Testis (tissue), 3 donors: Measurements from ENCODE around the gene HIGD1C. TPM values are rescaled to one million over a fixed set of nuclear protein-coding genes. Genes with fewer than 3 reads are reported as not detected.

ENCODE experiments used
- DNase-seq: peaks from one replicate; pipeline ENCODE4 v3.0.0-alpha.2; 2019
- H3K27ac ChIP-seq, 2 donors: fragments of 200-600 bp; sonication (generic); one replicate each; pipeline ENCODE4 v1.5.1; 2019
- H3K27me3 ChIP-seq: fragments of 200-600 bp; sonication (generic); one replicate; pipeline ENCODE4 v1.5.1; 2019
- H3K36me3 ChIP-seq: fragments of 200-600 bp; sonication (generic); one replicate; pipeline ENCODE4 v1.5.1; 2017; ENCODE audit warnings: low read depth; ENCODE audit errors: missing control alignments
- H3K4me1 ChIP-seq: fragments of 200-600 bp; sonication (generic); one replicate; pipeline ENCODE4 v1.5.1; 2019
- H3K4me3 ChIP-seq, 2 donors: fragments of 200-600 bp; sonication (generic); one replicate each; pipeline ENCODE4 v1.5.1; 2017 to 2019
- H3K9me3 ChIP-seq: fragments of 200-600 bp; sonication (generic); one replicate; pipeline ENCODE4 v1.5.1; 2017
- POLR2A ChIP-seq: fragments of 450-650 bp; IDR thresholded peaks from one replicate; pipeline ENCODE4 v1.6.1; 2017; ENCODE audit warnings: antibody characterized with exemption, mild to moderate bottlenecking, moderate library complexity
- WGBS, 2 donors: methylation state at CpG; one replicate each; pipeline ENCODE4 v1.1.5; 2018; 5-methylcytosine and 5-hydroxymethylcytosine counted together
- intact Hi-C: fragments of 100-400 bp; cut with DNase I; formaldehyde crosslinking; loops from one replicate; pipeline ENCODE4 v1.15.1; 2023; ENCODE audit warnings: low total_unique reads
- polyA plus RNA-seq: library from polyadenylated mRNA; stranded (reverse); fragments of 350-450 nt; fragmentation: Illumina TruSeq; extraction: RNeasy Lipid Tissue Mini Kit (QIAGEN cat#74804); gene quantifications from one replicate; pipeline ENCODE4 v1.2.3, GENCODE V29; 2014; ENCODE audit warnings: low read depth, low replicate concordance; ENCODE audit not compliant: insufficient read depth
- total RNA-seq, 2 donors: library from RNA; depleted of rRNA; stranded (reverse); fragments of >200 nt; gene quantifications; one replicate each; pipeline ENCODE4 v1.2.3, GENCODE V29; 2016
- TF ChIP-seq, protein P1 (sequence below), 3 experiments: fragments of 450-650 bp in 2 of 3; fragments of 200-600 bp in 1 of 3; sonication (generic) in 1 of 3; IDR thresholded peaks; one replicate each; pipeline ENCODE4 v1.5.1; 2016 to 2019; ENCODE audit warnings: antibody characterized with exemption in 3 of 3, mild to moderate bottlenecking in 2 of 3, moderate library complexity in 1 of 3

The HIGD1C gene
- total and polyA plus RNA-seq, 3 donors from 2014 or later = 3.4 TPM; not detected in 2

DNA sequence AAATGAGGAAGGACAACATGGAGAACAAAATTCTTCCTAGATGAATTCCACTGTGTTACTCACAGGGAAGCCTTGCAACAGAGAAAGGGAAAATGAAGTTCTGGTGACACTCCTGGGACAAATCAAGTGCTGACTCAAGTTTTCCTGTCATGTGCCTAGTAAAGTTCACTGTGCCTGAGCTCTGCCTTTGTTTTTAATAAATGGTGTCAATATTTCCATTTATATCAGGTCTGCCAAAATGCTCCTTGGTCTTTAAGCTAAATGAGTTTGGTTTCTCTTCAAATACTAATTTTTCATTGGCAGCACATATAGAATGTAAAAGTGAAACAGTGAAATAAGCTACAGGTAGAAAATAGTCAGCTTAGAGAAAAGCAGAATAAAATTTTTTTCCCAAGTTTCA lies 33.0 kb downstream of the HIGD1C start:
- peaks cover 17% of the 10 kb centered on the region for H3K4me1 ChIP-seq
- peak; percentile 30 for DNase-seq
- TF ChIP-seq, protein P1, sequence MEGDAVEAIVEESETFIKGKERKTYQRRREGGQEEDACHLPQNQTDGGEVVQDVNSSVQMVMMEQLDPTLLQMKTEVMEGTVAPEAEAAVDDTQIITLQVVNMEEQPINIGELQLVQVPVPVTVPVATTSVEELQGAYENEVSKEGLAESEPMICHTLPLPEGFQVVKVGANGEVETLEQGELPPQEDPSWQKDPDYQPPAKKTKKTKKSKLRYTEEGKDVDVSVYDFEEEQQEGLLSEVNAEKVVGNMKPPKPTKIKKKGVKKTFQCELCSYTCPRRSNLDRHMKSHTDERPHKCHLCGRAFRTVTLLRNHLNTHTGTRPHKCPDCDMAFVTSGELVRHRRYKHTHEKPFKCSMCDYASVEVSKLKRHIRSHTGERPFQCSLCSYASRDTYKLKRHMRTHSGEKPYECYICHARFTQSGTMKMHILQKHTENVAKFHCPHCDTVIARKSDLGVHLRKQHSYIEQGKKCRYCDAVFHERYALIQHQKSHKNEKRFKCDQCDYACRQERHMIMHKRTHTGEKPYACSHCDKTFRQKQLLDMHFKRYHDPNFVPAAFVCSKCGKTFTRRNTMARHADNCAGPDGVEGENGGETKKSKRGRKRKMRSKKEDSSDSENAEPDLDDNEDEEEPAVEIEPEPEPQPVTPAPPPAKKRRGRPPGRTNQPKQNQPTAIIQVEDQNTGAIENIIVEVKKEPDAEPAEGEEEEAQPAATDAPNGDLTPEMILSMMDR (IDR thresholded peaks at IDR 0.05) = no peak
- H3K4me3 ChIP-seq = no peak overlapping the region
- H3K27ac ChIP-seq = peak overlapping the region; percentile 63 to 81
- intact Hi-C loops = loop anchor here (10.0 kb wide), 1 partner anchor 51 kb away; no protein-coding TSS in a partner anchor
- no peaks in the 10 kb centered on the region for H3K9me3 ChIP-seq
- H3K27me3 ChIP-seq = no peaks in the 10 kb centered on the region
- H3K36me3 ChIP-seq = no peaks in the 10 kb centered on the region

DNA sequence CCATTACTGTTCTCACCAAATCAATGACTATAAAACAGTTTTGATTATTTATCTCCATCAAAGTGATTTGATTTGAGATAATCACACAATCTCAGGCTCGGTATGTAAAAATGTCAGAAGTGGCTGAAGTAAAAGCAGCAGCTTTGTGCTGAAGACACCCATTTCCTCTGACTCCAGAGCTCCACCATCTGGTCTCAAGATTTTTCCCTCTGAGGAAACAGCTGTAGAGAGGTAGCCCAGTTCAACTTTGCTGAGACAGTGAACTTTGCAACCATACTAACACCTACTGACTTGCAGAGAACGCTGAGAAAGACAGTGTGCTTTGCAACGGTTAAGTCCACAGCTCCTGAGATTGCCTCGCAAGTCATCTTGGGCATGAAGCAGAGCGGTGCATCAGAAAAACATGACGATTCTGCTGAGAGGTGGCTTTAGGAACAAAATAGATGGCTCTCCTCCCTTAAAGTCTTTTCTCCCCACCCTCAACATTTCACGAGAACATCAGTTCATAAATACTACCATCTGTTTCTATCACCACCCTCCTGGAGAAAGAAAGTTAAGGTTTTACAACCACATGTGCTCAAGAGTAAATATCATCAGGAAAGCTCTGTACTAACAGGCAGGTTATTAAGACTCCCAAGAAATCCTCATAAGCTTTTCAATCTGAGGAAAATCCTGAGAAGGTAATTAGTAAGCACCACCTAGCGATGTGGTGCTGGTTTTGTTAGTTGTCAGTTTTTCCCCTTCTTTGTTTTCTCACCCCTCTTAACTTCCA lies 34.8 kb downstream of the HIGD1C start:
- WGBS, 2 donors = 46 to 59% methylated on average over 8 of the region's 8 CpGs
- no peaks in the 10 kb centered on the region for H3K27me3 ChIP-seq
- H3K9me3 ChIP-seq = no peaks in the 10 kb centered on the region
- intact Hi-C loops = loop anchor here (10.0 kb wide), 1 partner anchor 52 kb away; no protein-coding TSS in a partner anchor
- TF ChIP-seq, protein P1 (IDR thresholded peaks at IDR 0.05) = peak in 2 of 3 experiments; percentile 7 to 42
- TF ChIP-seq POLR2A = no peak
- no peaks in the 10 kb centered on the region for H3K36me3 ChIP-seq
- peak overlapping the region in 1 of 2 donors; percentile 23 for H3K27ac ChIP-seq
- peaks cover 17% of the 10 kb centered on the region for H3K4me1 ChIP-seq
- DNase-seq = peak; percentile 58
- H3K4me3 ChIP-seq = no peak overlapping the region

DNA sequence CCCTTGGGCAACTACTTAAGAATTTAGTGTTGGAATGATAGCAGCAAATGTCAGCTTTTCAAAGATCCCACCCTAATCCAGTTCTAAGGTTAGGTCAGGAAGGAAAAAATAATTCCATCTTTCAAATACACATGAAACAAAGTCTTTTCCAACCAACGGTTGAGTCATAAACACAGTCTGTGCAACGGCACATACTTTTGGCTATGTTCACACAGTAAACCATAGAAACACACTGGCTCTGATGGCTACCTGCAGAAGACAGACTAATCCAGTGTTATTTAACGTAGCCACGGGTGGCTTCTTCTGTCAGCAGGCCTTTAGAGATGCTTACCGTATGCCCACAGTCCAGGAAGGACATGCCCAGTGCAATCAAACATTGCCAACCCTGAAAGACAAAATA lies 35.7 kb downstream of the HIGD1C start:
- Histone ChIP-seq H3K4me3 (no peak overlapping the region), H3K9me3 (no peaks in the 10 kb centered on the region), H3K27me3 (no peaks in the 10 kb centered on the region), H3K27ac (no peak overlapping the region), H3K4me1 (peaks cover 17% of the 10 kb centered on the region), H3K36me3 (no peaks in the 10 kb centered on the region)
- TF ChIP-seq, protein P1 (IDR thresholded peaks at IDR 0.05) = no peak
- TF ChIP-seq POLR2A = no peak
- intact Hi-C loops = loop anchor here (10.0 kb wide), 1 partner anchor 53 kb away; no protein-coding TSS in a partner anchor
- WGBS, 2 donors = 81 to 85% methylated on average over 5 of the region's 5 CpGs
- no peak for DNase-seq

DNA sequence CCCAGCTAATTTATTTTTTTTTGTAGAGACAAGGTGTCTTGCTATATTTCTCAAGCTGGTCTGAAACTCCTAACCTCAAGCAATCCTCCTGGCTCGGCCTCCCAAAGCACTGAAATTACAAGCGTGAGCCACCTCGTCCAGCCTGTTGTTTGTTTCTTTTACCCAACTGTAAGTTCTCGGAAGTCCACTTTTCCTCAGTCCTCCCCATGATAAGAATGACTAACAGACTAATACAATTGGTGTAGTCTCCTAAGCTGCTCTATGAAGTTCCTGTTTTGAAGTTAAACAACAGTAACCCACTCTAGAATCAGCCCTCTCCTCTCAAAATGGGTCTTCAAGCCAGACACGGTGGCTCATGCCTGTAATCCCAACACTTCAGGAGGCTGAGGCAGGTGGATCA lies 36.5 kb downstream of the HIGD1C start:
- no peak overlapping the region for H3K27ac ChIP-seq
- TF ChIP-seq POLR2A = no peak
- TF ChIP-seq, protein P1 (IDR thresholded peaks at IDR 0.05) = no peak
- H3K27me3 ChIP-seq = no peaks in the 10 kb centered on the region
- intact Hi-C loops = loop anchor here (10.0 kb wide), 1 partner anchor 54 kb away; no protein-coding TSS in a partner anchor
- H3K4me3 ChIP-seq = no peak overlapping the region
- no peak for DNase-seq
- H3K9me3 ChIP-seq = no peaks in the 10 kb centered on the region
- WGBS, 2 donors = 90 to 96% methylated on average over 5 of the region's 5 CpGs
- peaks cover 17% of the 10 kb centered on the region for H3K4me1 ChIP-seq
- H3K36me3 ChIP-seq = no peaks in the 10 kb centered on the region
